Mesenteric fat pad (tissue), 1 donor: Measurements from ENCODE around the gene ANO2. TPM values are rescaled to one million over a fixed set of nuclear protein-coding genes. Genes with fewer than 3 reads are reported as not detected.

ENCODE experiments used
- DNase-seq: peaks from one replicate; pipeline ENCODE4 v3.0.0-alpha.2; 2020; ENCODE audit warnings: low spot score
- total RNA-seq: library from RNA; stranded (reverse); fragmentation: NEBNext Ultra II Directional; extraction: Animal tissue kit (Norgen Biotek cat#: 25700); gene quantifications from one replicate; pipeline ENCODE4 v1.2.1, GENCODE V29; 2021
- donor health status: DM: yes; HTN: yes; CAD: no.

The ANO2 gene
- total RNA-seq, 1 donor from 2014 or later, result 34.6 TPM

GRCh38 chr12:5783289-5783920 lies 161.7 kb downstream of the ANO2 start:
- no peak for DNase-seq

GRCh38 chr12:5780536-5780935 lies 164.5 kb downstream of the ANO2 start:
- no peak for DNase-seq

- no peak for DNase-seq
Observed at GRCh38 chr12:5779401-5779800, 165.7 kb downstream of the ANO2 start.

- no peak for DNase-seq
Observed at GRCh38 chr12:5778821-5779220, 166.2 kb downstream of the ANO2 start.

- DNase-seq, result no peak
Observed at GRCh38 chr12:5777451-5777850, 167.6 kb downstream of the ANO2 start.

GRCh38 chr12:5776091-5776490 lies 169.0 kb downstream of the ANO2 start:
- no peak for DNase-seq

GRCh38 chr12:5773550-5773949 lies 171.5 kb downstream of the ANO2 start:
- no peak for DNase-seq

GRCh38 chr12:5771756-5772155 lies 173.3 kb downstream of the ANO2 start:
- no peak for DNase-seq

GRCh38 chr12:5770727-5771126 lies 174.3 kb downstream of the ANO2 start:
- DNase-seq, result no peak

- DNase-seq, result no peak
Observed at GRCh38 chr12:5768581-5769196, 176.4 kb downstream of the ANO2 start.

GRCh38 chr12:5768171-5768570 lies 176.9 kb downstream of the ANO2 start:
- DNase-seq, result no peak

GRCh38 chr12:5758347-5758746 lies 186.7 kb downstream of the ANO2 start:
- no peak for DNase-seq

GRCh38 chr12:5756338-5756842 lies 188.7 kb downstream of the ANO2 start:
- no peak for DNase-seq

- DNase-seq, result no peak
Observed at GRCh38 chr12:5748027-5748426, 197.0 kb downstream of the ANO2 start.

GRCh38 chr12:5746917-5747316 lies 198.1 kb downstream of the ANO2 start:
- DNase-seq, result no peak

- DNase-seq, result no peak
Observed at GRCh38 chr12:5746036-5746908, 198.8 kb downstream of the ANO2 start.

- DNase-seq, result no peak
Observed at GRCh38 chr12:5745251-5745888, 199.7 kb downstream of the ANO2 start.

- DNase-seq, result no peak
Observed at GRCh38 chr12:5742258-5742657, 202.8 kb downstream of the ANO2 start.

GRCh38 chr12:5739917-5740316 lies 205.1 kb downstream of the ANO2 start:
- no peak for DNase-seq

- no peak for DNase-seq
Observed at GRCh38 chr12:5737778-5738177, 207.3 kb downstream of the ANO2 start.

GRCh38 chr12:5736527-5736926 lies 208.5 kb downstream of the ANO2 start:
- DNase-seq, result no peak

GRCh38 chr12:5736016-5736415 lies 209.0 kb downstream of the ANO2 start:
- no peak for DNase-seq
